Measurements from ENCODE around the gene TRPM4.

GRCh38 chr19:49231389-49231788 lies 73.8 kb downstream of the TRPM4 start:
- TF ChIP-seq TAF1 (IDR thresholded peaks at IDR 0.05; ENCODE audit: low read depth): no peak
- TF ChIP-seq CREB1 (IDR thresholded peaks at IDR 0.05; ENCODE audit: low read depth): no peak
- TF ChIP-seq YY1 (IDR thresholded peaks at IDR 0.05; ENCODE audit: low read depth): no peak
- TF ChIP-seq MAX (IDR thresholded peaks at IDR 0.05): no peak
- no peak for TF ChIP-seq NFIC (IDR thresholded peaks at IDR 0.05)
- TF ChIP-seq CEBPB (IDR thresholded peaks at IDR 0.05): no peak
